ENCODE data around the gene RBM28. TPM values are rescaled to one million over a fixed set of nuclear protein-coding genes. Genes with fewer than 3 reads are reported as not detected.

Gene RBM28
- total and polyA plus RNA-seq, 2 of the 8 experiments (the other 6 are each of a cell fraction or from before 2014, with no cell fraction given): 12.8 to 65.3 TPM

DNA sequence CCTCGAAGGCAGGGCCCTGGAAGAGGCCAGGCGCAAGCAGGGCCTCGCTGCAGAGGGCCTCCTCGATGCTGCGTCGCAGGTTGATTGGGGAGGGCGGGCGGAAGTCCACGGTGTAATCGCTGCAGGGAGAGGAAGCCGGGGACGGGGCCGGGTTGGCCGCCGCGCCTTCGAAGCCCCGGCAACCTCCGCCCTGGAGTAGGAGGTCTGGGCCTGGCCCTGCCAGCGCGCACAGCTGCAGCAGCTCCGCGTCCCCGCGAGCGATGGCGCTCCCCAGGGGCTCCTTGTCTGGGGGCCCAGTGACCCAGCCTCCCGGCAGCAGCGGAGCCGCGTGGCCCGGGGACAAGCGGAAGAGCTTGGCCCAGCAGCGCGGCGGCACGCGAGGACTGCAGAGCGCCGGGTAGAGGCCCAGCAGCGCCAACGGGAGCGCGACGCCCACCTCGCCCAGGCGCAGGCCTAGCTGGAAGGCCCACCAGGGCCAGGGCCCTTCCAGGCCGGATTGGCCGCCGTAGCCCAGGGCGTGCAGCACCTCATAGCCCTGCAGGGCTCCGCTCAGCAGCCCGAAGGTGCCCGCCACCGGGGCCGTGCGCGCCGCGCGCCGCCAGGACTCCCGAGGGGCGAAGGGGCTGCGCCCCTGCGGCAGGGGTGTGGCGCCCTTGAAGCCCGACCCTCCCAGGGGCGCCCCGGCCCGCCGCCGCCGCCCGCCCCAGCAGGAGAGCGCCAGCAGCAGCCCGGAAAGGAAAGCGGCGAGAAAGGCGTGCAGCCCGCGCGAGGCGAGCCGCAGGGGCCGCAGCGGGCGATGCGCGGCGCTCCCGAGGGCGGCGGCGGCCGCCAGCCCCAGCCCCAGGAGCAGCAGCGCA, 7.8 kb upstream of the RBM28 start (continued):
- TF ChIP-seq, protein P1, sequence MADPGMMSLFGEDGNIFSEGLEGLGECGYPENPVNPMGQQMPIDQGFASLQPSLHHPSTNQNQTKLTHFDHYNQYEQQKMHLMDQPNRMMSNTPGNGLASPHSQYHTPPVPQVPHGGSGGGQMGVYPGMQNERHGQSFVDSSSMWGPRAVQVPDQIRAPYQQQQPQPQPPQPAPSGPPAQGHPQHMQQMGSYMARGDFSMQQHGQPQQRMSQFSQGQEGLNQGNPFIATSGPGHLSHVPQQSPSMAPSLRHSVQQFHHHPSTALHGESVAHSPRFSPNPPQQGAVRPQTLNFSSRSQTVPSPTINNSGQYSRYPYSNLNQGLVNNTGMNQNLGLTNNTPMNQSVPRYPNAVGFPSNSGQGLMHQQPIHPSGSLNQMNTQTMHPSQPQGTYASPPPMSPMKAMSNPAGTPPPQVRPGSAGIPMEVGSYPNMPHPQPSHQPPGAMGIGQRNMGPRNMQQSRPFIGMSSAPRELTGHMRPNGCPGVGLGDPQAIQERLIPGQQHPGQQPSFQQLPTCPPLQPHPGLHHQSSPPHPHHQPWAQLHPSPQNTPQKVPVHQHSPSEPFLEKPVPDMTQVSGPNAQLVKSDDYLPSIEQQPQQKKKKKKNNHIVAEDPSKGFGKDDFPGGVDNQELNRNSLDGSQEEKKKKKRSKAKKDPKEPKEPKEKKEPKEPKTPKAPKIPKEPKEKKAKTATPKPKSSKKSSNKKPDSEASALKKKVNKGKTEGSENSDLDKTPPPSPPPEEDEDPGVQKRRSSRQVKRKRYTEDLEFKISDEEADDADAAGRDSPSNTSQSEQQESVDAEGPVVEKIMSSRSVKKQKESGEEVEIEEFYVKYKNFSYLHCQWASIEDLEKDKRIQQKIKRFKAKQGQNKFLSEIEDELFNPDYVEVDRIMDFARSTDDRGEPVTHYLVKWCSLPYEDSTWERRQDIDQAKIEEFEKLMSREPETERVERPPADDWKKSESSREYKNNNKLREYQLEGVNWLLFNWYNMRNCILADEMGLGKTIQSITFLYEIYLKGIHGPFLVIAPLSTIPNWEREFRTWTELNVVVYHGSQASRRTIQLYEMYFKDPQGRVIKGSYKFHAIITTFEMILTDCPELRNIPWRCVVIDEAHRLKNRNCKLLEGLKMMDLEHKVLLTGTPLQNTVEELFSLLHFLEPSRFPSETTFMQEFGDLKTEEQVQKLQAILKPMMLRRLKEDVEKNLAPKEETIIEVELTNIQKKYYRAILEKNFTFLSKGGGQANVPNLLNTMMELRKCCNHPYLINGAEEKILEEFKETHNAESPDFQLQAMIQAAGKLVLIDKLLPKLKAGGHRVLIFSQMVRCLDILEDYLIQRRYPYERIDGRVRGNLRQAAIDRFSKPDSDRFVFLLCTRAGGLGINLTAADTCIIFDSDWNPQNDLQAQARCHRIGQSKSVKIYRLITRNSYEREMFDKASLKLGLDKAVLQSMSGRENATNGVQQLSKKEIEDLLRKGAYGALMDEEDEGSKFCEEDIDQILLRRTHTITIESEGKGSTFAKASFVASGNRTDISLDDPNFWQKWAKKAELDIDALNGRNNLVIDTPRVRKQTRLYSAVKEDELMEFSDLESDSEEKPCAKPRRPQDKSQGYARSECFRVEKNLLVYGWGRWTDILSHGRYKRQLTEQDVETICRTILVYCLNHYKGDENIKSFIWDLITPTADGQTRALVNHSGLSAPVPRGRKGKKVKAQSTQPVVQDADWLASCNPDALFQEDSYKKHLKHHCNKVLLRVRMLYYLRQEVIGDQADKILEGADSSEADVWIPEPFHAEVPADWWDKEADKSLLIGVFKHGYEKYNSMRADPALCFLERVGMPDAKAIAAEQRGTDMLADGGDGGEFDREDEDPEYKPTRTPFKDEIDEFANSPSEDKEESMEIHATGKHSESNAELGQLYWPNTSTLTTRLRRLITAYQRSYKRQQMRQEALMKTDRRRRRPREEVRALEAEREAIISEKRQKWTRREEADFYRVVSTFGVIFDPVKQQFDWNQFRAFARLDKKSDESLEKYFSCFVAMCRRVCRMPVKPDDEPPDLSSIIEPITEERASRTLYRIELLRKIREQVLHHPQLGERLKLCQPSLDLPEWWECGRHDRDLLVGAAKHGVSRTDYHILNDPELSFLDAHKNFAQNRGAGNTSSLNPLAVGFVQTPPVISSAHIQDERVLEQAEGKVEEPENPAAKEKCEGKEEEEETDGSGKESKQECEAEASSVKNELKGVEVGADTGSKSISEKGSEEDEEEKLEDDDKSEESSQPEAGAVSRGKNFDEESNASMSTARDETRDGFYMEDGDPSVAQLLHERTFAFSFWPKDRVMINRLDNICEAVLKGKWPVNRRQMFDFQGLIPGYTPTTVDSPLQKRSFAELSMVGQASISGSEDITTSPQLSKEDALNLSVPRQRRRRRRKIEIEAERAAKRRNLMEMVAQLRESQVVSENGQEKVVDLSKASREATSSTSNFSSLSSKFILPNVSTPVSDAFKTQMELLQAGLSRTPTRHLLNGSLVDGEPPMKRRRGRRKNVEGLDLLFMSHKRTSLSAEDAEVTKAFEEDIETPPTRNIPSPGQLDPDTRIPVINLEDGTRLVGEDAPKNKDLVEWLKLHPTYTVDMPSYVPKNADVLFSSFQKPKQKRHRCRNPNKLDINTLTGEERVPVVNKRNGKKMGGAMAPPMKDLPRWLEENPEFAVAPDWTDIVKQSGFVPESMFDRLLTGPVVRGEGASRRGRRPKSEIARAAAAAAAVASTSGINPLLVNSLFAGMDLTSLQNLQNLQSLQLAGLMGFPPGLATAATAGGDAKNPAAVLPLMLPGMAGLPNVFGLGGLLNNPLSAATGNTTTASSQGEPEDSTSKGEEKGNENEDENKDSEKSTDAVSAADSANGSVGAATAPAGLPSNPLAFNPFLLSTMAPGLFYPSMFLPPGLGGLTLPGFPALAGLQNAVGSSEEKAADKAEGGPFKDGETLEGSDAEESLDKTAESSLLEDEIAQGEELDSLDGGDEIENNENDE (IDR thresholded peaks at IDR 0.05; ENCODE audit: insufficient replicate concordance, low read length): no peak
- TF ChIP-seq, protein P2, sequence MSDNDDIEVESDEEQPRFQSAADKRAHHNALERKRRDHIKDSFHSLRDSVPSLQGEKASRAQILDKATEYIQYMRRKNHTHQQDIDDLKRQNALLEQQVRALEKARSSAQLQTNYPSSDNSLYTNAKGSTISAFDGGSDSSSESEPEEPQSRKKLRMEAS (IDR thresholded peaks at IDR 0.05): peak; percentile 92
- TF ChIP-seq POLR2A (IDR thresholded peaks at IDR 0.05; ENCODE audit: control extremely low read depth in 1 of 2, low read depth in 2 of 2, low read length in 2 of 2): no peak
- no peak for TF ChIP-seq BRCA1 (IDR thresholded peaks at IDR 0.05; ENCODE audit: low read depth, low read length)
- no peak for TF ChIP-seq CHD2 (IDR thresholded peaks at IDR 0.05; ENCODE audit: low read length)
- no peak for TF ChIP-seq POU5F1 (IDR thresholded peaks at IDR 0.05; ENCODE audit: low read depth, low read length)
- no peak for TF ChIP-seq SIN3A (conservative IDR thresholded peaks at IDR 0.05 in 1 of 2, IDR thresholded peaks at IDR 0.05 in 1 of 2; ENCODE audit: low read depth in 1 of 2, low read length in 2 of 2)
- no peak for TF ChIP-seq MAFK (IDR thresholded peaks at IDR 0.05; ENCODE audit: low read depth, low read length)
